ENCODE data around the gene RHOD.

The RHOD gene

GRCh38 chr11:67062526-67063373, 6.1 kb downstream of the RHOD start:
- no peak for DNase-seq (ENCODE audit: low read depth in 2 of 2)

GRCh38 chr11:67066333-67066709, 9.7 kb downstream of the RHOD start:
- DNase-seq (ENCODE audit: low read depth in 2 of 2): no peak

GRCh38 chr11:67071420-67072284, 15.0 kb downstream of the RHOD start:
- DNase-seq (ENCODE audit: low read depth in 2 of 2): no peak

- no peak for DNase-seq (ENCODE audit: low read depth in 2 of 2)
Observed at GRCh38 chr11:67072295-67072694, 15.6 kb downstream of the RHOD start.

GRCh38 chr11:67073908-67074307, 17.3 kb downstream of the RHOD start:
- no peak for DNase-seq (ENCODE audit: low read depth in 2 of 2)

GRCh38 chr11:67076202-67076601, 19.6 kb downstream of the RHOD start:
- no peak for DNase-seq (ENCODE audit: low read depth in 2 of 2)

- DNase-seq (ENCODE audit: low read depth in 2 of 2): no peak
Observed at GRCh38 chr11:67079065-67079705, 22.5 kb downstream of the RHOD start.

- DNase-seq (ENCODE audit: low read depth in 2 of 2): no peak
Observed at GRCh38 chr11:67082071-67082791, 25.6 kb downstream of the RHOD start.

- DNase-seq (ENCODE audit: low read depth in 2 of 2): no peak
Observed at GRCh38 chr11:67083786-67084366, 27.2 kb downstream of the RHOD start.

- DNase-seq (ENCODE audit: low read depth in 2 of 2): no peak
Observed at GRCh38 chr11:67085617-67086016, 29.0 kb downstream of the RHOD start.

GRCh38 chr11:67090717-67091116, 34.1 kb downstream of the RHOD start:
- no peak for DNase-seq (ENCODE audit: low read depth in 2 of 2)

GRCh38 chr11:67095214-67095507, 38.5 kb downstream of the RHOD start:
- DNase-seq (ENCODE audit: low read depth in 2 of 2): no peak

- no peak for DNase-seq (ENCODE audit: low read depth in 2 of 2)
Observed at GRCh38 chr11:67098799-67099429, 42.3 kb downstream of the RHOD start.

- DNase-seq (ENCODE audit: low read depth in 2 of 2): no peak
Observed at GRCh38 chr11:67099831-67100324, 43.2 kb downstream of the RHOD start.

GRCh38 chr11:67102664-67103063, 46.0 kb downstream of the RHOD start:
- DNase-seq (ENCODE audit: low read depth in 2 of 2): no peak

- DNase-seq (ENCODE audit: low read depth in 2 of 2): no peak
Observed at GRCh38 chr11:67105964-67106363, 49.3 kb downstream of the RHOD start.

GRCh38 chr11:67111261-67111660, 54.6 kb downstream of the RHOD start:
- DNase-seq (ENCODE audit: low read depth in 2 of 2): no peak

GRCh38 chr11:67113231-67113721, 56.6 kb downstream of the RHOD start:
- DNase-seq (ENCODE audit: low read depth in 2 of 2): no peak

GRCh38 chr11:67114275-67114896, 57.7 kb downstream of the RHOD start:
- DNase-seq (ENCODE audit: low read depth in 2 of 2): no peak

- DNase-seq (ENCODE audit: low read depth in 2 of 2): no peak
Observed at GRCh38 chr11:67116758-67117105, 60.1 kb downstream of the RHOD start.
